CMK (cell line): ENCODE results near the gene SDK2.
"Not testable (repeated sequence)": the region's sequence is repeated elsewhere in the genome, so short reads cannot be mapped to it uniquely, and the experiment has no call there.

Experiments used
- DNase-seq: peaks from one replicate; pipeline ENCODE4 v3.0.0-alpha.2; 2010; ENCODE audit warnings: low read depth

Gene SDK2

DNA sequence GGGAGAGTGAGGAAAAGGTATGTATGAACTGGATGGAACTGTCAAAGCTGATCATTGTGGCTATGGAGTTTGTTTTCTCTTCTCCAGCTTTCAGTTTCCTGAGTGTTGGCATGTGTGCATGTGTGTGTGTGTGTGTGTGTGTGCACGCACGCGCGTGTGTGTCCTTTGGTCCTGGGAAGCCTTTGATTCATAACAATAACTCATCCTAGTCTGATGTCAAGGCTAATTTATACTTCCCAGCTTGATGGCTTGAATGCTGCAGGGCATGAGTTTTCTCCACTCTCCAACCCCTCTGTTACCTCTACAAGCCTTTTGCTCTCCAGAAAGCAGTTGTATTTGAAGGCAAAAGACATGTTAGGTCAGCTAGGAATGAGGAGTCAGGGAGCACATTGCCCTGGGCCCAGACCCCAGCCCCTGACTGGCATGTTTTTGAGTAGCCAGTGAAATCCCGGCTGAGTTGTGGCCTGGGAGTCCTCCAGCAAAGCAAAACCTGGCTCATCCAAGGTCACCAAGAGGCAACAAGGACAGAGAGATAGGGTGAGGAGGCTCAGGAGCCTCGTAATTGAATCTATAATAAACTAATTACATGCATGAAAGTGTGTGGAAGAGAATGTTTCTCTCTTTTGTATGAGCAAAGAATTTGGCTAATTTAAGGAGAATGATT is 323.5 kb downstream of the SDK2 start:
- DNase-seq: no peak

- DNase-seq: no peak
Measured at GRCh38 chr17:73319766-73320165, 324.5 kb downstream of the SDK2 start.

GRCh38 chr17:73318836-73319235 is 325.4 kb downstream of the SDK2 start:
- no peak for DNase-seq

- DNase-seq: no peak
Measured at GRCh38 chr17:73318427-73318813, 325.8 kb downstream of the SDK2 start.

- DNase-seq: no peak
Measured at GRCh38 chr17:73317513-73318426, 326.5 kb downstream of the SDK2 start.

GRCh38 chr17:73316919-73317505 is 327.2 kb downstream of the SDK2 start:
- DNase-seq: no peak

GRCh38 chr17:73315471-73315870 is 328.8 kb downstream of the SDK2 start:
- DNase-seq: no peak

- DNase-seq: no peak
Measured at GRCh38 chr17:73313526-73314127, 330.6 kb downstream of the SDK2 start.

DNA sequence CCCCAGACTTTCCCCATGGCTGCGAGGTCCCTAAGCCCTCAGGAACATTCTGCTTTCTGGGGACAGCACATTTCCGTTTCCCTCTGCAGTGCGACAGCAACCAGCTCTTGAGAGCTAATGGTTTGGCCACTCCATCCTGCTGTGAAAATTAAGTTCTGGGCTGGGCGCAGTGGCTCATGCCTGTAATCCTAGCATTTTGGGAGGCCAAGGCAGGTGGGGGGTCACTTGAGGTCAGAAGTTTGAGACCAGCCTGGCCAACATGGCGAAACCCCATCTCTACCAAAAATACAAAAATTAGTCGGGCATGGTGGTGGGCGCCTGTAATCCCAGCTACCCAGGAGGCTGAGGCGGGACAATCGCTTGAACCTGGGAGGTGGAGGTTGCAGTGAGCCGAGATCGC is 331.4 kb downstream of the SDK2 start:
- DNase-seq: not testable (repeated sequence)

DNA sequence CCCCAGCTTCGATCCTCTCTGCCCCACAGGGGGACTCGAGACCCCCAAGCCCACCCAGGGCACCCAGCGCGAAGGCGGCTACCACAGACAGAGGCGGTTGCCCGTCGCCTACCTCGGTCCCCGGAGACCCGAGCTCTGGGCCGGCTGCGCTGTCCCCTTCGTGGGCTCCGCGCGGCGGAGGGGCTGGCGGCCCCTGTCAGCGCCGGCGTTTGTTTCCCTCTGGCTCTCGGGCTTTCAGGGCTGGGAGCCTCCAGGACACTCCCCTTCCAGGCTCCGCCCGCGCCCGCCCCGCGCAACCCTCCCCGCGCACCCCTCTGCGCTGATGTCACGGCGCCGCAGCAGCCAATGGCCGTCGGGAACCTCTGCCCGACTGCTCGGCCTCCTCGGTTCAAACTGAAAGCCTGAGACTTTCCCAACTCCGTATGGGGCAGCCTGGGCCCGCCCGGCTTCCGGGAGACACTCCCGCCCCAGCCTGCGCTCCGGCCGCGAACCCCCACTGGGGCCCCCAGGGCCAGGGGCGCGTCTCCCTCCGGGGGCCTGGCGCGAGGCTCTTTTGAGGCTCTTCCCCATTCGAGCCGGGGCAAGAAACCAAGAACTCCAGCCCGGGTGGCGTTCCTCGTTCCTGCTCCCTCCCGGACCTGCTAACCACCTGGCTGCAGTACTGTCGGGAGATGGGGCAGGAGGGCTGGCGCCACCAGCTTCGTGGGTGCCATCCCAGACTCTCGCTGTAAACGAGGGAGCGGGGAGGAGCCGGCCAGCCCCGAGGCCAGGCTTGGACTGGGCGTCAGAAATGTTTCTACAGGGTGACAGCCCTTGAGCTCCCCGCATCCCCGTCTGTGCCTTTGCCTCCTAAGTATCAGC is 332.2 kb downstream of the SDK2 start, which contains the start of gene CDC42EP4:
Gene CDC42EP4 (minus strand): TSS at position 221 of the 861 bp plus-strand sequence. CDS start 25,501 bp downstream, outside the sequence.
- no peak for DNase-seq

DNA sequence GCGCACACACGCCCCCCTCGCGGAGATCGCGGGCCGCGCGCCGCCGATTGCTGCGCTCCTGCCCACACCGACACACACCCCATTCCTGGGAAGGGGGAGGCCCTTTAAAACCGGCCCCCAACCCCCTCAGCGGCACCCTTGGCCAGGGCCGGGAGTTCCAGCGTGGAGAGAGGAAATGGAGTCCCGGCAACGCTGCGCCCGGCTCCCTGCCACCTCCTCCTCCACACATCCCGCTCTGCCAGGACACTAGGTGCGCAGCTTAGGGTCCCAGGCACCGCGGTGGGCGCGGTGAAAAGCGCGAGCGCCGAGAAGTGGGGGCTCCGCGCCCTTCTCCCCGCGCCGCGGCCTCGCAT is 332.8 kb downstream of the SDK2 start:
- no peak for DNase-seq

GRCh38 chr17:73309727-73310596 is 334.3 kb downstream of the SDK2 start:
- DNase-seq: no peak

DNA sequence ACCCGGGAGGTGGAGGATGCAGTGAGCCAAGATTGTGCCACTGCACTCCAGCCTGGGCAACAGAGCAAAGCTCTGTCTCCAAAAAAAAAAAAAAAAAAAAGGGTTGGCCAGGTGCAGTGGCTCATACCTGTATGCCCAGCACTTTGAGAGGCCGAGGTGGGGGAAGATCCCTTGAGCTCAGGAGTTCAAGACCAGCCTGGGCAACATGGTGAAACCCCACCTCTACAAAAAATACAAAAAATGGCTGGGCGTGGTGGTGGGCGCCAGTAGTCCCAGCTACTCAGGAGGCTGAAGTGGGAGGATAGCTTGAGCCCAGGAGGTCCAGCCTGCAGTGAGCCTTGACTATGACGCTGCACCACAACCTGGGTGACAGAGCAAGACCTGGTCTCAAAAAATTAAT is 335.3 kb downstream of the SDK2 start:
- DNase-seq: not testable (repeated sequence)

- DNase-seq: no peak
Measured at GRCh38 chr17:73308017-73308823, 336.0 kb downstream of the SDK2 start.

DNA sequence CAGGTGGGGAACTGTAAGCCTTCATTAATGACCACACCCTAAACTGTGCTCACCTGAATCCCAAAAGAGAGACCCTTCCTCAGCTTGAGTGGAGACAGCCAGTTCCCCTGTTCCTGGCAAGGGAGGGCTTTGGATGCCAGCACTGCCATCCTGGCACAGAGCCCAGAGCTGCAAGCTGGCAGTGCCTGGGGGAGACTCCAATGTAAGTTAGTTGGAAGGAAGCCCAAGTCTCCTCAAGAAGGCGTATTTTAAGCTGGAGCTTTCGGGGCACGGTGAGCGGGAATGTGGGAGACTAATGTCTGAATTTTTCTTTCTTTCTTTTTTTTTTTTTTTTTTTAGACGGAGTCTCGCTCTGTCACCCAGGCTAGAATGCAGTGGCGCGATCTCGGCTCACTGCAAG is 337.1 kb downstream of the SDK2 start:
- DNase-seq: no peak

- no peak for DNase-seq
Measured at GRCh38 chr17:73305845-73306836, 338.1 kb downstream of the SDK2 start.

GRCh38 chr17:73304971-73305812 is 339.1 kb downstream of the SDK2 start:
- peak; percentile 73 for DNase-seq

- no peak for DNase-seq
Measured at GRCh38 chr17:73304438-73304837, 339.8 kb downstream of the SDK2 start.
